Germinal center (tissue), 1 donor: ENCODE results near the gene SEC14L6.
"Not testable (repeated sequence)": the region's sequence is repeated elsewhere in the genome, so short reads cannot be mapped to it uniquely, and the experiment has no call there.

Experiments used
- DNase-seq: peaks from one replicate; pipeline ENCODE4 v3.0.0; 2012; ENCODE audit warnings: mixed read lengths, low spot score

Gene SEC14L6

DNA sequence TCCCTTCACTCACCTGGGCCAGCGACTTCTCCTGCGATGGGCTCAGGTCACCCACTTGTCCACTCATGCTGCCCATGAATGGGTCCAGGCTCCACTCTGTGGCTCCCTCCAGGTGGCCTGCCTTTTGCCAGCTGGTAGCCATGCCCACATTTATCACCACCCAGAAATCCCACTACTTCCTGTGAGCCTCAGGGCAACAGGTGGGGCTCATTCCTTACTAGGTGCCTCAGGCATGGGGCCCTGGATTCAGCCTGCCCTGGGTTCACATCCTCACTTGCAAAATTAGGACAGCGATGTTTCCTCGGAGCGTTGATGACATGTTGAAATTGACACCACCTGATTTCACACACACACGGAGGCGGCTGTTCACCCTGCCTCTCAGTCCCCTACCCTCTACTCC is at the start of gene SEC14L6:
TSS of gene SEC14L6 (minus strand) at position 126 of the 400 bp plus-strand sequence. CDS start at position 67, 59 bp downstream.
- DNase-seq, result no peak

DNA sequence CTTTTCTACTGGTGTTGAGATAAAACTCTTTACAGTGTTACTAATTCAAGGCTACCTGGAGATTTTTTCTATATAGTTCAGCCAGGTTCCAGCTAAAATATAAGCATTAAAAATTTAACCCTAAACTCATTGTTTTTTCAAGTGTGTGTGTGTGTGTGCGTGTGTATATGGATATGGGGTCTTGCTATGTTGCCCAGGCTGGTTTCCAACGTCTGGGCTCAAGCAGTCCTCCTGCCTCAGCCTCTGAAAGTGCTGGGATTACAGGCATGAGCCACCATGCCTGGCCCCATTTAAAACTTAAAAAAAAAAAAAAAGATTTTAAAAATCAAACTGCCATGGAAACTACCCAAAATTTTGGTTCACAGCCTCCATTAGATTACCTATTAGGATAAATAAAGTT is 49.7 kb upstream of the SEC14L6 start:
- DNase-seq, result no peak

DNA sequence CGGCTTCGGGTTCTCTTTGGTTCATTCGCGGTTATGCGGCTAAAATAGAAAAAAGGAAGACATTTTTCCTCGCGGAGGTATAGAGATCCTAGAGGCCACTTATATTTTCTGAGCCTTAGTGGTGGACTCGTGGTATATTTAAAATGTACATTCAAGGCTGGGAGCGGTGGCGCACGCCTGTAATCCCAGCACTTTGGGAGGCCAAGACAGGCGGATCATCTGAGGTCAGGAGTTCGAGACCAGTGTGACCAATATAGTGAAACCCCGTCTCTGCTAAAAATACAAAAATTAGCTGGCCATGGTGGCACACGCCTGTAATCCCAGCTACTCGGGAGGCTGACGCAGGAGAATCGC is 45.8 kb upstream of the SEC14L6 start:
- not testable (repeated sequence) for DNase-seq

DNA sequence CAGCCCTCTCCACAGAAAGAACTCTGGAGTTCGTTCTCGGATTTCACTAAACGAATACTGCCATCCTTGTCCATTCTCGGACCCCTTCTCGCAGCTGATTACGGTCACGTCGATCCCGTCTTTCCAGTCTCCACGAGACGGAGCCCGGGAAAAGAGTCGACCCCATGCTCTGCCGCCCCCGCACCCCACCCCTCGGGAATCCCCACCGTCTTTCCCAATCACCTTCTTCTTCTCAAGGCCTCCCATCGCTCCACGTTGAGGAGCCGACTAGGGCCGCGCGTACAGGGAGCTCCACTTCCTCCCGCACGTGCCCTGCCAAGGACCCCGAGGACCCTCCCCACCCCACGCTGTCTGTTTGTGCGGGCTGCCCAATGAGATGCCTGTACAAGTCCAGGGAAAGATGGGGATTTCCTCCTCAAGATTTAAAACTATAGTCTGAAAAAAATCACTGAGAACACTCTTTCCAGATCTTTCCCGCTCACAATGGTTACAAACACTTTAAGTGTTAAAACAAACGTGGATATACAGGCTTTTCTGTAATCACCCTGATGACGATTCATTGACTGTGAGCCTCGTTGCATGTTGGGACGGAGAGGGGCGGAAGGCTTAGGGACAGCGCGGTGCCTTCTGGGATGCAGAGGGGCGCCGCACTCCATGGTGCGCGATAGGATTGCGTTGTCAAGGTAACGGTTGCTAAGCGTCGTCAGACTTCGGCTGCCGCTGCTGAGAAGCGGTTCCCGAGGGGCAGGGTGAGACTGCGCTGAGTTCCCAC is 45.2 kb upstream of the SEC14L6 start, which contains the start of gene PES1:
TSS of gene PES1 (minus strand) at position 323 of the 772 bp plus-strand sequence. CDS start at position 246, 77 bp downstream.
- peak; percentile 96 for DNase-seq

DNA sequence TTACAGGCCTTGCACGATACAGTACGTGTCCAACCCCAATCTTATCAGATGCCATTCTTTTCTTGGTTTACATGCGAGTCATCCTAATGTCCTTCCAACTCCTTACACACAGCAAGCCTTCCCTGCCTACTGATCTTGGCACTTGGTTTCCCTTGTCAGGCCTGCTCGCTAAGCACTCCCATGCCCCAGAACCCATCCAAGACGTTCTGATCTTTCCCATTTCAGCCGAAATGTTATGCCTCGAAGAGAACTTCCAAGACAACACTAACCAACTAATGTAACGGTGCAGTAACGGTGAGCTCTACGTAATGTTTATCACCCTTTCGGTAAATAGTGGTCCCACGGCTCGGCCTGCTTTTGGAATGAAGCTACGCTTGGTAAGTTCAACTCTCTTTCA is 44.6 kb upstream of the SEC14L6 start:
- no peak for DNase-seq

DNA sequence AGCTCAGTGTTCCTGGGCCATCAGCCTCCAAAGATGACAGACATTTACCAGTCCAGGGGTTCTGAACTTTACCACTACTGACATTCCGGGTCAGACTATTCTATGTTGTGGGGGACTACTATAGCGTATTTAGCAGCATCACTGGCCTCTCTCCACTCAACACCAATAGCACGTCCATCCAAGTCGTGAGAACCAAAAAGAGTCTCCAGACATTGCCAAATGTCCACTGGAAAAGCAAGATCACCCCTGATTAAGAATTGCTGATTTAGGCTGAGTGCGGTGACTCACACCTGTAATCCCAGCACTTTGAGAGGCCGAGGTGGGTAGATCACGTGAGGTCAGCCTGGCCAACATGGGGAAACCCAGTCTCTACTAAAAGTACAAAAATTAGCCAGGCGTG is 39.9 kb upstream of the SEC14L6 start:
- DNase-seq, result no peak

DNA sequence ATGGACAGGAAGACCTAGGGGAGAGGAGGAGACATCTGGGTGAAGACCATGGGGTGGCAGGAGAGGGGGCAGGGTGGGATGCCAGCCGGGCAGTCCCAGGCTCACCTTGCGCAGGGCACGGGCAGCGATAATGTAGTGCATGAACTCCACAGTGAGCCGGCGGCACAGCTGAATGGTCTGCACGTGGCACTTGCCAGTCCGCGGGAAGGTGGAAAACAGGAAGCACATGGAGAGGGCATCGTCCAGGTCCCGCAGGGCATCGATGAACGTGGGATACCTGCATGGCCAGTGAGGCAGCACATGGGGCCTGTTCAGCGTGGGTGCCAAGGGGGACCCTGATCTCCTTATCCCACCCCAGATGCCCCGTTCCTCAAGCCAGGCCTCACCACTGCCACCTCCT is 37.9 kb upstream of the SEC14L6 start:
- no peak for DNase-seq

DNA sequence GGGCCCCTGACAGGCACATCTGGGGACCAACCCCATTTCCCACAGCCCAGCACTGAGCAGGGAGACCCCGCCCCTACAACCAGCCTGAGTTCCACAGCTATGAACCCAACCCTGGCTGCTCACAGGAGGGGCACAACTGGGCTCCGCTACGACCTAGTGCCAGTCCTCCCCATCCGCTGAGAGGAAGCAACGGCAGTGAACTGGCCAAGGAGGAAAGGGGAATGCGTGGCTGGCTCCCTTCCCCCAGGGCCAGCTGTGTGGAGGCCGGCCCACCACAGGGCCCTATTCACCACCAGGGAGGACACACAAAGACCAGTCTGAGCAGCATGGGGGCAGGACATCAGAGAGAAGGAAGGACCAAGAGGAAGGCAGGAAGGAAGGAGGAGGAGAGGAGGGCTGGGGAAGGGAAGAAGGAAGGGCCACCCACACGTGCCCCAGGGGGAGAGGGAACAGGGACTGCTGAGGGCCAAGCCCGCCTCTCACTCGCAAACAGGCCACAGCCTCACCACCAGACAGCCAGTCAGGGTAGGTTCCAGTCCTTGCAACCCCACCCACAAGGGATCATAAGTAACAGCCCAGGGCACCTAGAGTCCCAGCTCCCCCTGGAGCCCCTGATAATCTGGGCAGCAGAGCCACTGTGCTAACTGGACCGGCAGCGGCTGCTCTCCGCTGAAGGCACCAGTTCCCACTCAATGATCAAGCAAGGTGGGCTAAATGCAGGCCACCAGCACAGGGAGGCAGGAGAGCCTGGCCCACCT is 36.4 kb upstream of the SEC14L6 start:
- DNase-seq, result no peak

DNA sequence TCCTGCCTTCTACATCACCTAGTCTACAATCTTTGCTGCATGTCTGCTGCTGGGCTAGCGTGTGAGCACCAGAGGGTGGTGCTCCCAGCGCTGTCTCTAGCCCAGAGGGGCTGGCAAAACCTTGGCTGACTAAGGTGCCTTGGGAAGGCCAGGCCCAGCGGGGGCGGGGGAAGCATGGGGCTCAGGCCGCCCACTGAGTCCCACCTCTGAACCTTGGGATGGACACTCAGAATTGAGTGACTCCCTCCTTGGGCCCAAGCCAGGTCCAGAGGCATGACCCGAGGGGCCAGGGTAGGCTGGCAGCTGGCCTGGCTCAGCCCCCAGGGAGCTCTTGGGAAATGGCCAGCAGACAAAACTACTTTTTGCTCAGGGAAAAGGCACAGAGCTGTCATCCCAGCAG is 35.5 kb upstream of the SEC14L6 start:
- DNase-seq, result no peak

DNA sequence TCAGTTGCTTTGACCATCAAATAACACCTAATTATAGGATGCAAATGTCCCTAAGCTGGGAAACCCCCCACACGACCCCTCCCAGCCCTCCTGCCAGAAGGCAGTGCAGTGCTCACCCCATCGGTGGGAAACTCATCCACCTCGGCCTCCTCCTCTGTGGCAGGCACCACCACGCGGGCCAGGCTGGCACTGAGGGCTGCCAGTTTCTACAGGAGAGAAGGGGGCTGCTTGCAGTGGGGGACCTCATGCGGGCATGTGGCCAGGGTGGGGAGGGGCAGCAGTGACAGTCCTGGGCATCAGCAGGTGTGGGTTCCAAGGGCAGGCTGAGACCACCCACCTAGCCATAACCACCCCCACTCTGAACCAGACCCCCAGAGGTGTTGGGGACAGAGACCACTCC is 34.4 kb upstream of the SEC14L6 start:
- DNase-seq, result no peak

DNA sequence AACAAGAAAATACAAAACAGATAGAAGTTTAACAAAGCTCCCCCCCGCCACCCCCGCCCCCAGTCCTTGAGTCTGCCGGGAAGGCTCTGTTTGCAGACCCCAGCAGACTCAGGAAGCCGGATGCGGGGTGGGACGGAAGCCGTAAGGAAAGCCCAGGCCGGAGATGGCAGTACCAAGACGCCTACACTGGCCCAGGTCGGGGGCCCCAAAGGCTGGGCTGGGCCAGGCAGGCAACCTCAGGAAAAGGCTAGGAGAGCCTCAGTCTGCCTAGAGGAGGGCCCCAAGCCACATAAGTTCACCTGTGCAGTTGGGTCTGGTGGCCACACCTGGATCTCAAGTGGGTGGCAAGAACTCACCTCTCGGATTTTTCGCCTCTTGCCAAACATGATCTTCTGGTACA is 31.9 kb upstream of the SEC14L6 start:
- no peak for DNase-seq

DNA sequence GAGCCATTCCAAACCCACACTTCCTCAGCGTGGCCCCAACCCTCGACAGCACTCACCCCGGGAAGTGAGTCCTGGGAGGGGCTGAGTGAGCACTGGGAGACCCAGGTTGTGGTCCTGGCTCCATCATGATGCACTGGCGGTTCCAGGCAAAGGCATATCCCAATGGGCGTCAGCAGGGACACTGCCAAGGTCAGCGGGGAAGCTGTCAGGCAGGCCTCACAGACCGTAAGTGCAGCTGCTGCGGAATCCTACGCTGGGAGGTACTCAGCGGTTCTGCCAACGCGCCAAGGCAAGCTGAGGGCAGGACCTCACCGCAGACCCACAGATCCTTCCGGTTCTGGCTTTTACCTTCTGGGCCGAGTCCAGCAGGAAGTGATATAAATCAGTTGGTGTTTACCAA is 29.3 kb upstream of the SEC14L6 start:
- no peak for DNase-seq

DNA sequence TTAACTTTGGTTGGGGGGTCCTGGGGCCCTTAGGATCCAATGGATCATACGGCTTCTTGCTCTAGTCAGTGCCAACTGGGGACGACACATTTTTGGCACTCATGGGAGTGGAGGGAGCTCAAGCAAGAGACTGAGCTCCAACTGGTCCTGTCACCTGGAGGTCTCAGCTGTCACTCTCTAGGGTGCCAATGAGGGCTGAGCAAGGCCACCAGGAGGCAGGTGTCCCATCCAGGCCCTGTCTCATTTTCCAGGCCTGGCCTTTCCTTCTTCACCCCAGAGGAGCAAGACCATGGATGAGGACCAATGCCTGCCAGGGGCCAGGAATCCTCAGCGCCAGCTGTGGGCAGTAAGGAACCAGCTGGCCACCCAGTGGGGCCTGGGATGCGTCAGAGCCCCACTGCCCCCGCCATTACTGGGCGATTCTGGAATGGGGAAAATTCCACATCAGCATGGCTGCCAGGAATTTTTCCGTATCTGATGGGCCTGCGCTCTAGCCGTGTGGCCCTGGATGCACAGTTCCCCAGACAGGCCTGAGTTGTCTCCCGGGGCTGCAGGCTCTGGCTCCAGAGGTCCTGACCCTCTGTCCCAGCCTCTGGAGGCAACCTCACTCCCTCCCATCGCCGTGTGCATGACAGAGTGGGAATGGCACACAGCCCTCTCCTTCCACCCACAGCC is 28.6 kb upstream of the SEC14L6 start:
- no peak for DNase-seq

DNA sequence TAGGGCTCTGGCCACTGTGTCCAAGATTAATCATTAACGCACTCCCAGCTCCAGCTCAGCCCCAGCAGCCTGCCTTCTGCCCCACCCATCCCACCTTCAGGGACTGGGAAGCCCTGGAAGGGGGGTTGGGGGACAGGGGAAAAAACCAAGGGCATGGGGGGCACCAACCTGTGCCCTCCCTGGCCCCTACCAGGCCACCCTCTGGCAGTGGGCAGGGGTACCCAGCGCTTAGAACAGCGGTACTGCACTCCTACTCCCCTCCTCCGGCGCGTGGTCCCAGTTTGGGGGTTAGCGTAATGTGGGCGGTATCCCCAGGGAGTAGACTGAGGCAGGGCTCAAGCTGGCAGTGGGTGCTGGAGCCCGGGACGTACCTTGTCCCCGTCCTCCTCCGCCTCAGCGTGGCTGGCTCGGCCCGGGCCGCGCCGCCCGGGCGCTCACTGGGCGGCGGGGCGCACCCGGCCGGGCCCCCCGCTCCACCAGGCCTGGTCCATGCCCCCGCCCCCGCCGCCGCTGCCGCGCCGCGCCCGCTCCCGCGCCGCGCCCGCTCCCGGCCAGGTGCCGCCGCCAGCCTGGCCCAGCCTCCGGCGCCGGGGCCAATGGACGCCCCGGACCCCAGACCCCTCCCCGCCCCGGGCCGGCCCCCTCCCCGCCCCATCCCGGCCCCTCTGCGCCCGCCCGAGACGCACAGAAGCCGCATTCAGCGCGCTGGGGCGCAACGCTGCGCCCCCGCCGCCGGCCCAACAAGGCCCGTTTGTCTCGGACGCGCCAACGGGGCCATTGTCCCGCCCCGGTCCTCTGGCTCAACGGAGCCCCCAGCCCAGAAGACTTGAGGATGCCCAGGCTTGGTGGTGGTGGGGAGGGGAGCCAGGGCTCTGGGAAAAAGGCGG is 27.8 kb upstream of the SEC14L6 start, which contains the start of gene GAL3ST1:
TSS of gene GAL3ST1 (minus strand) at position 571 of the 887 bp plus-strand sequence. CDS start 17,273 bp downstream, outside the sequence.
- DNase-seq, result no peak

DNA sequence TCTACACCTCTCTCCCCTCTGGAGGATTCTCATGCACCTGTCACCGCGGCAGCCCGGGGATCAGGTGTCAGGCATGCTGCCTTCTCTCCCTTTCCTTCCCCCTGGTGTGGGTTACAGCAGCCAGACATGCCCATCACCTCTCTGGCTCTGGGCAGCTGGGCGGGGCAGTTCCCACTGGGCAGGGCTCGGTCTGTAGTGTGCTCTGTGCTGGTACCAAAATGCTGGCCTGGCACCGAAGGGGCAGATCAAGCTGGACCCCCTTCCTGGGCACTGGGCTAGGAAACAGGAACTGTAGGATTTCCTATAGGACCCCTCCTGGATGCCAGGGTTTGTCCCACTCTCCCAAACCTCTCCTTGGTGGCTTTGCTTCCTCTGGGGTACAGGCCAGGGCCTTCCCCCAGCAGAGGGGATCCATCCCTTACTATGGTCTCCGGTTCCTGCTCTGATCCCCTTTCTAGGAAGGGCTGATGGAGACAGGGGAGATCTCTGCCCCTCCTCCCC is 27.1 kb upstream of the SEC14L6 start:
- DNase-seq, result no peak

DNA sequence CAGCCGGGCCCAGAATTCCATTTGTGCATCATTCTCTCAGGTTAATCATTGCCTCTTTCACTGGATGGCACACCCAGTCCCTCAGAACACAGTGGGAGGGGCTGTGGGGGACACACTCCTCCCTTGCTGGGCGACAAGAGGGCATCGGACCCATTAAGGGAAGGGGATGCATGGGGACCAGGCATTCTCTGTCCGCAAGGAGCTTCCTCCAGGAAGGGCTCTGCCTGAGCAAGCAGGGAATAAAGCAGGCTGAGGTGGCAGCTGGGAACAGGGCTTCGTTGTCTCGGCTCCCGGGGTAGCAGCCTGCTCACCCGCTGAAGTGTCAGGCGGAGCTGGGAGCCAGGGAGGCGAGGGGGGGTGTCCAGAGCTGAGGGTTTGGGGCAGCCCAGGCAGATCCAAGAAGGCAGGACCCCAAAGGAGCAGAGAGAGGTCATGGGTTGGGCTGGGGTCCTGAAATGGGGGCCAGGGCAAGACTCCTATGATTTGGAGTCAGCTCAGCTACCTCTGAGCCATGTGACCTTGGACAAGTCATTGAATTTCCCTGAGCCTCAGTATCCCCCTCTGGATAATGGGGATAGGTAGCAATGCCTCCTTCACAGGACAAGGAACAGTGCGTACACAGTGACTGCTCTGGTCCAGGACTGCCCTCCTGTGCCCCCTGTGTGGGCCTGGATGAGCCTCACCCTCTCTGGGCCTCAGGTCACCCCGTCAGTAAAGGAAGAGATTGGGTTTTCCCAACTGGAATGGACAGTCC is 26.5 kb upstream of the SEC14L6 start:
- DNase-seq, result no peak

DNA sequence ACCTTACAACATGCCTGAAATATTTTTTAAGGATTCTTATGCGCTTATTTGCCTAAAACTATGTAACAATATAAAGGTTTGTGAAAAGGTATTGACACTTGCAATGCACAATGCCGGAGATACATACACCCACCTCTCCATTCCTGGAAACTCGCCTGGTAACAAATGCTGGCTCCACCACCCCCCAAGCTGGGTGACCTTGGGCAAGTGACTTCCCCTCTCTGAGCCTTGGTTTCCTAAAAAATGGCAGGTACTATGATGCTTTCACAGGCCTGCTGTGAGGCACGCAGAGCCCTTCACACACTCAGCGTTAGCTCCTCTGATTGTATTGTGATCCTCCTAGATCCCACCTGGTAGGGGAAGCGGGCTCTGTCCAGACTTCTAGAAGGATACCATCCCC is 25.7 kb upstream of the SEC14L6 start:
- DNase-seq, result no peak

DNA sequence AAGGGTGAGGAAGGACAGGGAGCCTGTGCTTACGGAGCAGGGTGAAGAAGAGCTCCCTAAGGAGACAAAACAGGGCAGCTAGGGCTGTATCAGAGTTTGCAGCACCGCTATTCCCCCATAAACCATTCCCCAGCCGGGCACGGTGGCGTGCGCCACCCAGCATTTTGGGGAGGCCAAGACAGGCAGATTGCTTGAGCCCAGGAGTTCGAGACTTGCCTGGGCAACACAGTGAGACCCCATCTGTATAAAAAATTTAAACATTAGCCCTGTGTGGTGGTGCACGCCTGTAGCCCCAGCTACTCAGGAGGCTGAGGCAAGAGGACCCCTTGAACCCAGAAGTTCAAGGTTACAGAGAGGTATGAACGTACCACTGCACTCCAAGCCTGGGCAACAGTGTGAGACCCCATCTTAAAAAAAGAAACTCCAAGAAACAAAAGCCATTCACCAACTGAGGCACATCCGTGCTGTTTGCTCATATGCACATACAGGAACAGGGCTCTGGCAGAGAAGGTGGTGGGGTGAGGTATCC is 23.2 kb upstream of the SEC14L6 start:
- DNase-seq, result no peak

DNA sequence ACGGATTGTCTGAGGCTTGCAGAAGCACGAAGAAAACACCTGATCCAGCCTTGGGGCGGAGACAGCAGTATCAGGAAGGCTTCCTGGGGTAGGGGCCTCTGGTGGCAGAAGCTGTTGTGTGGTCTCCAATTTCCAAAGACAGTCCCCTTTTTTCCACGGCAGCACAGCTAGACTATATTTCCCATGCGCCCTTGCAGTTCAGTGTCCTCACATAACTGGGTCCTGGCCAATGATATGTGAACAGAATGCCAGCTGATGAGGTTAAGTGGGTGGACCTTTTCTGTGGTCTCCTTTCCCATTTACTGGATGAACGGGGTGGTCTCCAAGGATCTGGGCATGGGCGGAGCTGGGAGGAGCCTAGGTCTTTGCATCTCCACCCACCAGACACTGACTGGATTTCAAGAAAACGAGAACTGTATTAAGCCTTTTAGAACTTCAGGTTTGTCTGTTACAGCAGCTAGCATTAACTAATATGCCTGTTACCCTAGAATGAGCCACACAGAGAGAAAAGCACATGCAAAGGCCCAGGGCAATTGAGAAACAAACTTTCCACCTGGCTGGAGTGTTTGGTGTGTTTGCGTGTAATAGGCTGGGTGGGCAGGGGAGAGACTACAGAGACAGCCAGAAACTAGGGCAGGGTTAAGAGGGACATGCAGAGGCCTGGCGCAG is 21.7 kb upstream of the SEC14L6 start:
- DNase-seq, result no peak

DNA sequence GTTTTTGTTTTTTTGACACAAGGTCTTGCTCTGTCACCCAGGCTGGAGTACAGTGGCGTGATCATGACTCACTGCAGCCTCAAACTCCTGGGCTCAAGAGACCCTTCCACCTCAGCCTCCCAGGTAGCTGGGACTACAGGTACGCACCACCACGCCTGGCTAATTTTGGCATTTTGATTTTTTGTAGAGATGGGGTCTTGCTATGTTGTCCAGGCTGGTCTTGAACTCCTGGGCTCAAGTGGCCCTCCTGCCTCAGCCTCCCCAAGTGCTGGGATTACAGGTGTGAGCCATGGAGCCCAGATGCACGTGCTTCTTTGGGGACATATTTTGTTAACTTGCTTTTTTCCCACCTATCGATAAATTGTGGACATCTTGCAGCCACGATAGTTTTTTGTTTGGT is 20.7 kb upstream of the SEC14L6 start:
- not testable (repeated sequence) for DNase-seq
